Spleen (tissue), 7 donors: ENCODE measurements around the gene CDH9.

Experiments used
- POLR2A ChIP-seq, 3 donors: fragments of 450-650 bp; IDR thresholded peaks; one replicate each; pipeline ENCODE4 v1.5.1; 2017; ENCODE audit warnings: antibody characterized with exemption in 3 of 3, mild to moderate bottlenecking in 1 of 3
- POLR2AphosphoS5 ChIP-seq, 3 donors: sonication (generic); formaldehyde crosslinking; IDR thresholded peaks; one replicate each; pipeline ENCODE4 v1.5.1; 2017; ENCODE audit warnings: antibody characterized with exemption in 3 of 3
- TF ChIP-seq, protein P1 (sequence below), 11 experiments: fragments of 200-600 bp in 7 of 11; fragments of 450-650 bp in 4 of 11; sonication (generic) in 4 of 11; IDR thresholded peaks in 8 of 11; conservative IDR thresholded peaks in 3 of 11; 1 replicate in 7 of 11; 2 replicates in 4 of 11; pipeline versions ENCODE4 v1.4.0 to v1.8.0; 2016 to 2021; ENCODE audit warnings: antibody characterized with exemption in 11 of 11, inconsistent platforms in 4 of 11, mild to moderate bottlenecking in 1 of 11
- donor health status: DM: no; HTN: no; CAD: no; lungs with moderate emphysema.
- donor health status: DM: no; HTN: no; CAD: no.
- donor health status: DM: no; HTN: no; CAD: no.

DNA sequence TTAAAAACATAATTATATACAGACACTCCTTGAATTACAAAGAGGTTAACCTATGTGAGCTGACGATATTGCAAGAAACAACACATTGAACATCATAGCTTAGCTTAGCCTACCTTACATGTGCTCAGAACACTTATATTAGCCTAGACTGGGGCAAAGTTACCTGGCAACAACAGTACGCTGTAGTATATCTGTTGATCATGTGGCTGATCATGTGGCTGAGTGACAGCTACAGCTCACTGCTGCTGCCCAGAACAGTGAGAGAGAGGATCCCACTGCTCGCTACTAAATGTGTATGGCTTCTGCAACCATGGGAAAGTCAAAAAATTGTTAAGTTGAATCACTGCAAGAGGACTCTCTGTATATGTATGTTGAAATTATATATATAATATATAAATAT lies 169.9 kb downstream of the CDH9 start:
- TF ChIP-seq, protein P1, sequence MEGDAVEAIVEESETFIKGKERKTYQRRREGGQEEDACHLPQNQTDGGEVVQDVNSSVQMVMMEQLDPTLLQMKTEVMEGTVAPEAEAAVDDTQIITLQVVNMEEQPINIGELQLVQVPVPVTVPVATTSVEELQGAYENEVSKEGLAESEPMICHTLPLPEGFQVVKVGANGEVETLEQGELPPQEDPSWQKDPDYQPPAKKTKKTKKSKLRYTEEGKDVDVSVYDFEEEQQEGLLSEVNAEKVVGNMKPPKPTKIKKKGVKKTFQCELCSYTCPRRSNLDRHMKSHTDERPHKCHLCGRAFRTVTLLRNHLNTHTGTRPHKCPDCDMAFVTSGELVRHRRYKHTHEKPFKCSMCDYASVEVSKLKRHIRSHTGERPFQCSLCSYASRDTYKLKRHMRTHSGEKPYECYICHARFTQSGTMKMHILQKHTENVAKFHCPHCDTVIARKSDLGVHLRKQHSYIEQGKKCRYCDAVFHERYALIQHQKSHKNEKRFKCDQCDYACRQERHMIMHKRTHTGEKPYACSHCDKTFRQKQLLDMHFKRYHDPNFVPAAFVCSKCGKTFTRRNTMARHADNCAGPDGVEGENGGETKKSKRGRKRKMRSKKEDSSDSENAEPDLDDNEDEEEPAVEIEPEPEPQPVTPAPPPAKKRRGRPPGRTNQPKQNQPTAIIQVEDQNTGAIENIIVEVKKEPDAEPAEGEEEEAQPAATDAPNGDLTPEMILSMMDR (IDR thresholded peaks at IDR 0.05 in 8 of 11, conservative IDR thresholded peaks at IDR 0.05 in 3 of 11): no peak
- no peak for TF ChIP-seq POLR2A (IDR thresholded peaks at IDR 0.05)
- no peak for TF ChIP-seq POLR2AphosphoS5 (IDR thresholded peaks at IDR 0.05)
